GM23338 (cell line): ENCODE results near the gene PTPRE. TPM values are rescaled to one million over a fixed set of nuclear protein-coding genes. Genes with fewer than 3 reads are reported as not detected.
A peak's percentile ranks its signal among the peaks of the same experiment; 100 is the strongest.

Experiments used
- ATAC-seq: fragments of 200-7000 bp; cut with Tn5 transposase; 3 replicates; pipeline ENCODE4 v1.9.1; 2020
- DNase-seq: peaks from one replicate; pipeline ENCODE4 v3.0.0-alpha.2; 2015; ENCODE audit warnings: low spot score
- H2AFZ ChIP-seq: fragments of 200-600 bp; sonication (generic); 2 replicates; pipeline ENCODE4 v1.8.0; 2016; ENCODE audit warnings: antibody characterized with exemption, mild to moderate bottlenecking, moderate library complexity
- H3F3A ChIP-seq: fragments of 200-600 bp; sonication (generic); replicated peaks from 2 replicates; pipeline ENCODE4 v1.8.0; 2017; ENCODE audit warnings: antibody characterized with exemption, mixed run types, low read depth
- H3K27ac ChIP-seq: fragments of 200-600 bp; sonication (generic); 2 replicates; pipeline ENCODE4 v1.6.1; 2016; ENCODE audit warnings: low read depth
- H3K27me3 ChIP-seq: fragments of 200-600 bp; sonication (generic); 2 replicates; pipeline ENCODE4 v1.8.0; 2016; ENCODE audit warnings: mild to moderate bottlenecking, mixed run types, moderate library complexity; ENCODE audit not compliant: insufficient read depth
- H3K36me3 ChIP-seq: fragments of 200-600 bp; sonication (generic); 2 replicates; pipeline ENCODE4 v1.8.0; 2016; ENCODE audit warnings: mild to moderate bottlenecking; ENCODE audit not compliant: insufficient read depth
- H3K4me1 ChIP-seq: fragments of 200-600 bp; sonication (generic); 2 replicates; pipeline ENCODE4 v1.8.0; 2016; ENCODE audit warnings: mild to moderate bottlenecking, moderate library complexity; ENCODE audit not compliant: insufficient read depth
- H3K4me2 ChIP-seq: fragments of 200-600 bp; sonication (generic); 2 replicates; pipeline ENCODE4 v1.7.1; 2017; ENCODE audit warnings: mixed run types
- H3K4me3 ChIP-seq: fragments of 200-600 bp; sonication (generic); 2 replicates; pipeline ENCODE4 v1.6.1; 2016; ENCODE audit warnings: mixed run types
- H3K79me2 ChIP-seq: fragments of 200-600 bp; sonication (generic); replicated peaks from 2 replicates; pipeline ENCODE4 v1.8.0; 2017; ENCODE audit warnings: mild to moderate bottlenecking; ENCODE audit not compliant: insufficient read depth
- H3K9me2 ChIP-seq: fragments of 200-600 bp; sonication (generic); 2 replicates; pipeline ENCODE4 v1.8.0; 2017; ENCODE audit not compliant: insufficient read depth
- H4K20me1 ChIP-seq: fragments of 200-600 bp; sonication (generic); replicated peaks from 2 replicates; pipeline ENCODE4 v1.8.0; 2017; ENCODE audit warnings: mild to moderate bottlenecking; ENCODE audit not compliant: insufficient read depth
- H3K27ac Mint-ChIP-seq: 2 replicates; pipeline ENCODE4 v1.8.0; 2020; ENCODE audit warnings: inconsistent platforms, mild to moderate bottlenecking, moderate library complexity, mixed read lengths
- H3K27me3 Mint-ChIP-seq: 3 replicates; pipeline ENCODE4 v1.8.0; 2022; ENCODE audit warnings: low read depth, mild to moderate bottlenecking, moderate library complexity, mixed read lengths, inconsistent platforms; ENCODE audit not compliant: insufficient read depth, poor library complexity
- H3K36me3 Mint-ChIP-seq: 3 replicates; pipeline ENCODE4 v1.8.0; 2021; ENCODE audit warnings: low read depth, mild to moderate bottlenecking, inconsistent platforms, moderate library complexity, mixed read lengths
- H3K4me1 Mint-ChIP-seq: 3 replicates; pipeline ENCODE4 v1.8.0; 2020; ENCODE audit warnings: mild to moderate bottlenecking, inconsistent platforms, mixed read lengths
- H3K4me3 Mint-ChIP-seq: 3 replicates; pipeline ENCODE4 v1.8.0; 2021; ENCODE audit warnings: moderate library complexity, mild to moderate bottlenecking, inconsistent platforms, mixed read lengths
- H3K9me3 Mint-ChIP-seq: 3 replicates; pipeline ENCODE4 v1.8.0; 2020; ENCODE audit warnings: moderate library complexity, mild to moderate bottlenecking, inconsistent platforms, mixed read lengths
- CREB1 ChIP-seq: fragments of 250-450 bp; sonication (Bioruptor Pico); IDR thresholded peaks from 2 replicates; pipeline ENCODE4 v1.5.0; 2020; ENCODE audit warnings: low read depth, mild to moderate bottlenecking, moderate library complexity
- CTCF ChIP-seq, 2 experiments: fragments of 200-600 bp in 1 of 2; sonication (generic) in 1 of 2; conservative IDR thresholded peaks; 2 replicates each; pipeline versions ENCODE4 v1.5.1 to v1.6.1; 2016 to 2017; ENCODE audit warnings: antibody characterized with exemption in 2 of 2, low read depth in 2 of 2, mild to moderate bottlenecking in 2 of 2, moderate library complexity in 1 of 2
- EZH2 ChIP-seq: fragments of 200-600 bp; sonication (generic); IDR thresholded peaks from one replicate; pipeline ENCODE4 v1.8.0; 2017; ENCODE audit warnings: antibody characterized with exemption, mild to moderate bottlenecking, low read depth; ENCODE audit not compliant: unreplicated experiment
- EZH2phosphoT487 ChIP-seq: fragments of 200-600 bp; sonication (generic); IDR thresholded peaks from one replicate; pipeline ENCODE4 v1.8.1; 2018; ENCODE audit warnings: antibody characterized with exemption; ENCODE audit not compliant: unreplicated experiment
- JUNB ChIP-seq: IDR thresholded peaks from one replicate; pipeline ENCODE4 v1.6.1; 2016; ENCODE audit warnings: antibody characterized with exemption; ENCODE audit not compliant: unreplicated experiment
- NANOG ChIP-seq: IDR thresholded peaks from 2 replicates; pipeline ENCODE4 v1.6.1; 2016; ENCODE audit warnings: antibody characterized with exemption, borderline replicate concordance
- POLR2AphosphoS5 ChIP-seq: IDR thresholded peaks from 2 replicates; pipeline ENCODE4 v1.6.1; 2016; ENCODE audit warnings: antibody characterized with exemption, low read depth
- REST ChIP-seq: IDR thresholded peaks from one replicate; pipeline ENCODE4 v1.6.1; 2018; ENCODE audit warnings: antibody characterized with exemption; ENCODE audit not compliant: unreplicated experiment
- STAT1 ChIP-seq: IDR thresholded peaks from one replicate; pipeline ENCODE4 v1.6.1; 2016; ENCODE audit warnings: antibody characterized with exemption; ENCODE audit not compliant: unreplicated experiment
- ZNF114 ChIP-seq: fragments of 250-450 bp; sonication (Bioruptor Pico); IDR thresholded peaks from 2 replicates; pipeline ENCODE4 v1.5.0; 2020; ENCODE audit warnings: mild to moderate bottlenecking, moderate library complexity
- ZNF331 ChIP-seq: fragments of 250-450 bp; sonication (Bioruptor Pico); IDR thresholded peaks from 2 replicates; pipeline ENCODE4 v1.5.0; 2020; ENCODE audit warnings: low read depth, mild to moderate bottlenecking, moderate library complexity
- ZNF462 ChIP-seq: fragments of 250-450 bp; sonication (Bioruptor Pico); IDR thresholded peaks from 2 replicates; pipeline ENCODE4 v1.5.0; 2020; ENCODE audit warnings: mild to moderate bottlenecking, moderate library complexity
- polyA plus RNA-seq: library from polyadenylated mRNA; unstranded; fragments of >200 nt; fragmentation: Nextera tagmentation; extraction: Ambion mirVana; gene quantifications from 2 replicates; pipeline ENCODE4 v1.2.1, GENCODE V29; 2016
- total RNA-seq: library from RNA; depleted of rRNA; stranded (reverse); fragments of >200 nt; shearing (Covaris generic); gene quantifications from 2 replicates; pipeline ENCODE4 v1.2.3, GENCODE V29; 2014
- TF ChIP-seq, protein P1 (sequence below): IDR thresholded peaks from 2 replicates; pipeline ENCODE4 v1.6.1; 2016; ENCODE audit warnings: antibody characterized with exemption

PTPRE gene
- total and polyA plus RNA-seq, 2 experiments from 2014 or later, result 0.34 to 0.42 TPM

- Histone ChIP-seq H3K9me2 (no peaks in the 10 kb centered on the region), H3K4me3 (no peak overlapping the region), H3K36me3 (no peaks in the 10 kb centered on the region), H3K79me2 (no peaks in the 10 kb centered on the region), H2AFZ (no peak overlapping the region), H4K20me1 (no peaks in the 10 kb centered on the region), H3F3A (no peaks in the 10 kb centered on the region), H3K27ac (no peak overlapping the region), H3K4me2 (no peak overlapping the region), H3K27me3 (no peaks in the 10 kb centered on the region), H3K4me1 (no peaks in the 10 kb centered on the region)
- Mint-ChIP-seq H3K9me3 (no peaks in the 10 kb centered on the region; the same call in 2 of the 3 replicates), H3K4me3 (no peak overlapping the region), H3K36me3 (no peaks in the 10 kb centered on the region), H3K4me1 (no peaks in the 10 kb centered on the region; the same call in 2 of the 3 replicates), H3K27ac (no peak overlapping the region), H3K27me3 (peaks cover 3% of the 10 kb centered on the region)
- DNase-seq (no peak), ATAC-seq (peak; percentile 31; the same call in 2 of the 3 replicates)
- TF ChIP-seq, protein P1, sequence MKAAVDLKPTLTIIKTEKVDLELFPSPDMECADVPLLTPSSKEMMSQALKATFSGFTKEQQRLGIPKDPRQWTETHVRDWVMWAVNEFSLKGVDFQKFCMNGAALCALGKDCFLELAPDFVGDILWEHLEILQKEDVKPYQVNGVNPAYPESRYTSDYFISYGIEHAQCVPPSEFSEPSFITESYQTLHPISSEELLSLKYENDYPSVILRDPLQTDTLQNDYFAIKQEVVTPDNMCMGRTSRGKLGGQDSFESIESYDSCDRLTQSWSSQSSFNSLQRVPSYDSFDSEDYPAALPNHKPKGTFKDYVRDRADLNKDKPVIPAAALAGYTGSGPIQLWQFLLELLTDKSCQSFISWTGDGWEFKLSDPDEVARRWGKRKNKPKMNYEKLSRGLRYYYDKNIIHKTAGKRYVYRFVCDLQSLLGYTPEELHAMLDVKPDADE, result no peak
- TF ChIP-seq JUNB (no peak), EZH2 (no peak), POLR2AphosphoS5 (no peak), ZNF462 (CRISPR knock-in tag) (no peak), CREB1 (no peak), CTCF (conservative IDR thresholded peaks at IDR 0.05; ENCODE audit: low read depth in 2 of 2) (no peak), REST (no peak), ZNF114 (CRISPR knock-in tag) (no peak), EZH2phosphoT487 (no peak), NANOG (no peak), ZNF331 (CRISPR knock-in tag) (no peak), STAT1 (no peak)
Measured at GRCh38 chr10:128017822-128018221, 110.9 kb downstream of the PTPRE start.
